H1 (cell line): Measurements from ENCODE around the gene PIK3C2G. TPM values are rescaled to one million over a fixed set of nuclear protein-coding genes. Genes with fewer than 3 reads are reported as not detected.

Experiments used
- CTCF ChIA-PET: fragments of 300-600 bp; sonication (Branson Sonifier 250); formaldehyde crosslinking; loops from one replicate; lab custom pipeline; 2021; ENCODE audit not compliant: partially characterized antibody; lab: Charles Lee
- POLR2A ChIA-PET: fragments of 300-600 bp; sonication (Branson Sonifier 250); formaldehyde crosslinking; loops from one replicate; lab custom pipeline; 2021; ENCODE audit warnings: inconsistent platforms; ENCODE audit not compliant: partially characterized antibody; lab: Charles Lee
- DNase-seq, 2 experiments: peaks; one replicate each; pipeline versions ENCODE4 v3.0.0 to v3.0.0-alpha.2; 2010 to 2022; ENCODE audit warnings: low spot score in 2 of 2, low read depth in 1 of 2, mixed read lengths in 1 of 2
- FAIRE-seq: peaks from 2 replicates; lab custom pipeline; 2011; peaks lifted over from hg19 to GRCh38; lab: Jason Lieb, UNC
- H2AFZ ChIP-seq: 2 replicates; pipeline ENCODE4 v1.8.1; 2012; ENCODE audit warnings: low read length, inconsistent platforms
- H2AK5ac ChIP-seq: 2 replicates; pipeline ENCODE4 v1.6.1; 2013; ENCODE audit warnings: low read depth, low read length
- H2BK120ac ChIP-seq: replicated peaks from 2 replicates; pipeline ENCODE3; 2013; ENCODE audit warnings: low read depth, low read length, inconsistent platforms
- H2BK12ac ChIP-seq: 2 replicates; pipeline ENCODE4 v1.6.1; 2013; ENCODE audit warnings: low read depth, low read length
- H2BK15ac ChIP-seq: 2 replicates; pipeline ENCODE4 v1.6.1; 2013; ENCODE audit warnings: low read length
- H2BK20ac ChIP-seq: 2 replicates; pipeline ENCODE4 v1.6.1; 2013; ENCODE audit warnings: low read length
- H2BK5ac ChIP-seq: 2 replicates; pipeline ENCODE4 v1.6.1; 2013; ENCODE audit warnings: low read depth, low read length
- H3K14ac ChIP-seq: 2 replicates; pipeline ENCODE4 v1.6.1; 2013; ENCODE audit warnings: inconsistent platforms; ENCODE audit not compliant: insufficient read length
- H3K18ac ChIP-seq: 2 replicates; pipeline ENCODE4 v1.6.1; 2013; ENCODE audit warnings: low read length; ENCODE audit errors: extremely low read depth
- H3K23ac ChIP-seq: 2 replicates; pipeline ENCODE4 v1.6.1; 2013; ENCODE audit warnings: inconsistent platforms; ENCODE audit not compliant: insufficient read length
- H3K23me2 ChIP-seq: 2 replicates; pipeline ENCODE4 v1.6.1; 2013; ENCODE audit warnings: low read depth, low read length
- H3K27ac ChIP-seq: 2 replicates; pipeline ENCODE4 v1.6.1; 2011; ENCODE audit warnings: low read depth, low read length, inconsistent platforms
- H3K27me3 ChIP-seq, 4 experiments: replicated peaks in 1 of 4; 1 replicate in 1 of 4; 2 replicates in 3 of 4; pipeline versions ENCODE4 v1.6.1 to v1.8.1; 2011 to 2013; ENCODE audit warnings: low read length in 3 of 4, mild to moderate bottlenecking in 3 of 4, inconsistent platforms in 2 of 4, mixed read lengths in 2 of 4, moderate library complexity in 1 of 4; ENCODE audit not compliant: control insufficient read depth in 3 of 4, insufficient read depth in 3 of 4; ENCODE audit errors: extremely low read depth in 1 of 4
- H3K36me3 ChIP-seq, 4 experiments: 2 replicates each; pipeline versions ENCODE4 v1.6.1 to v1.8.1; 2011 to 2013; ENCODE audit warnings: mild to moderate bottlenecking in 4 of 4, low read length in 3 of 4, moderate library complexity in 2 of 4, control low read depth in 1 of 4, inconsistent platforms in 1 of 4; ENCODE audit not compliant: insufficient read depth in 4 of 4, control insufficient read depth in 2 of 4
- H3K4ac ChIP-seq: replicated peaks from 2 replicates; pipeline ENCODE3; 2013; ENCODE audit warnings: low read length, low read depth, mixed read lengths, inconsistent platforms; ENCODE audit not compliant: insufficient read length
- H3K4me1 ChIP-seq, 4 experiments: replicated peaks in 1 of 4; 1 replicate in 1 of 4; 2 replicates in 3 of 4; pipeline versions ENCODE4 v1.6.1 to v1.8.1; 2011 to 2013; ENCODE audit warnings: low read length in 3 of 4, inconsistent platforms in 2 of 4, mixed read lengths in 1 of 4; ENCODE audit not compliant: insufficient read depth in 4 of 4, control insufficient read depth in 3 of 4
- H3K4me2 ChIP-seq, 2 experiments: 2 replicates each; pipeline versions ENCODE4 v1.6.1 to v1.8.1; 2011 to 2013; ENCODE audit warnings: low read depth in 2 of 2, low read length in 2 of 2, control low read depth in 1 of 2, inconsistent platforms in 1 of 2, mild to moderate bottlenecking in 1 of 2; ENCODE audit not compliant: insufficient read depth in 1 of 2
- H3K4me3 ChIP-seq, 4 experiments: fragments of 200-600, 300-600 bp in 1 of 4; sonication (generic), shearing (Covaris generic), sonication (Bioruptor Twin) in 1 of 4; 2 replicates each; pipeline versions ENCODE4 v1.5.1 to v1.8.1; 2011 to 2016; ENCODE audit warnings: low read length in 4 of 4, low read depth in 3 of 4, control low read depth in 2 of 4, inconsistent platforms in 2 of 4, mild to moderate bottlenecking in 2 of 4, mixed read lengths in 1 of 4, moderate library complexity in 1 of 4; ENCODE audit not compliant: insufficient read depth in 2 of 4; ENCODE audit errors: extremely low read depth in 1 of 4
- H3K56ac ChIP-seq: replicated peaks from 2 replicates; pipeline ENCODE3; 2013; ENCODE audit warnings: low read depth, mild to moderate bottlenecking, mixed read lengths, low read length, inconsistent platforms; ENCODE audit not compliant: insufficient read length
- H3K79me1 ChIP-seq: 2 replicates; pipeline ENCODE4 v1.6.1; 2013; ENCODE audit warnings: low read depth, low read length, control low read depth
- H3K79me2 ChIP-seq, 2 experiments: 2 replicates each; pipeline versions ENCODE4 v1.6.1 to v1.8.1; 2012 to 2013; ENCODE audit warnings: low read length in 2 of 2, mild to moderate bottlenecking in 2 of 2, inconsistent platforms in 1 of 2; ENCODE audit not compliant: insufficient read depth in 2 of 2, control insufficient read depth in 1 of 2
- H3K9ac ChIP-seq, 4 experiments: replicated peaks in 1 of 4; 1 replicate in 1 of 4; 2 replicates in 3 of 4; pipeline versions ENCODE4 v1.6.1 to v1.8.1; 2011 to 2013; ENCODE audit warnings: low read depth in 3 of 4, low read length in 3 of 4, control low read depth in 2 of 4, mild to moderate bottlenecking in 2 of 4, moderate library complexity in 2 of 4, inconsistent platforms in 1 of 4; ENCODE audit errors: extremely low read depth in 1 of 4
- H3K9me3 ChIP-seq, 2 experiments: 2 replicates each; pipeline versions ENCODE4 v1.6.1 to v1.8.1; 2012 to 2013; ENCODE audit warnings: mild to moderate bottlenecking in 2 of 2, moderate library complexity in 2 of 2, control low read depth in 1 of 2, inconsistent platforms in 1 of 2, low read depth in 1 of 2, low read length in 1 of 2, mixed read lengths in 1 of 2; ENCODE audit not compliant: insufficient read depth in 2 of 2
- H4K20me1 ChIP-seq, 2 experiments: replicated peaks in 1 of 2; 2 replicates each; pipeline versions ENCODE3 to v1.8.1; 2011 to 2013; ENCODE audit warnings: inconsistent platforms in 2 of 2, low read length in 2 of 2, mild to moderate bottlenecking in 1 of 2; ENCODE audit not compliant: insufficient read depth in 2 of 2, control insufficient read depth in 1 of 2
- H4K5ac ChIP-seq: 2 replicates; pipeline ENCODE4 v1.6.1; 2013; ENCODE audit warnings: low read length, low read depth, mixed read lengths, inconsistent platforms; ENCODE audit not compliant: insufficient read length
- H4K8ac ChIP-seq: 2 replicates; pipeline ENCODE4 v1.8.0; 2013; ENCODE audit warnings: mild to moderate bottlenecking, moderate library complexity, low read length, inconsistent platforms; ENCODE audit not compliant: insufficient read depth; ENCODE audit errors: extremely low read depth
- H4K91ac ChIP-seq: replicated peaks from 2 replicates; pipeline ENCODE3; 2013; ENCODE audit warnings: low read length, mixed read lengths, inconsistent platforms; ENCODE audit not compliant: insufficient read length
- RAD21 ChIP-seq, 2 experiments: IDR thresholded peaks in 1 of 2; conservative IDR thresholded peaks in 1 of 2; 2 replicates each; pipeline ENCODE4 v1.6.1; 2011; ENCODE audit warnings: low read depth in 2 of 2, low read length in 2 of 2, improper control_type of control experiment in 1 of 2, inconsistent platforms in 1 of 2, mild to moderate bottlenecking in 1 of 2, moderate library complexity in 1 of 2
- WGBS, 2 experiments: shearing (Covaris generic) in 1 of 2; methylation state at CpG; one replicate each; pipeline versions ENCODE4 v1.1.6 to v1.1.7; 2013 to 2015; ENCODE audit warnings: low lambda C conversion rate in 2 of 2, mixed read lengths in 2 of 2, inconsistent platforms in 1 of 2, low coverage in 1 of 2, missing lambda C conversion rate in 1 of 2; ENCODE audit not compliant: insufficient replicate concordance in 2 of 2, insufficient coverage in 1 of 2, insufficient read length in 1 of 2; ENCODE audit errors: extremely low coverage in 1 of 2, missing lambda C conversion rate in 1 of 2; 5-methylcytosine and 5-hydroxymethylcytosine counted together
- polyA plus RNA-seq, 7 experiments: library from polyadenylated mRNA; depleted of rRNA in 3 of 7; stranded (reverse) in 5 of 7; unstranded in 2 of 7; fragments of >200 nt in 5 of 7; fragments of 200-250 nt in 2 of 7; gene quantifications; 1 replicate in 5 of 7; 2 replicates in 1 of 7; 4 replicates in 1 of 7; pipeline versions ENCODE4 v1.2.1 to v1.2.3, GENCODE V29; 2011 to 2013; ENCODE audit warnings: missing spikeins in 2 of 7, mixed read lengths in 2 of 7
- total RNA-seq: library from RNA; stranded (reverse); fragmentation: NEBNext Ultra II Directional; extraction: Animal tissue kit (Norgen Biotek cat#: 25700); gene quantifications from 2 replicates; pipeline ENCODE4 v1.2.1, GENCODE V29; 2021
- TF ChIP-seq, protein P1 (sequence below), 3 experiments: IDR thresholded peaks; 1 replicate in 2 of 3; 2 replicates in 1 of 3; pipeline versions ENCODE4 v1.5.1 to v1.6.1; 2011; ENCODE audit warnings: low read length in 3 of 3, mild to moderate bottlenecking in 3 of 3, inconsistent platforms in 2 of 3, low read depth in 1 of 3, moderate library complexity in 1 of 3; ENCODE audit not compliant: insufficient read depth in 1 of 3; ENCODE audit errors: control extremely low read depth in 1 of 3

Gene PIK3C2G
- total and polyA plus RNA-seq, 2 of the 8 experiments (the other 6 are each of a cell fraction or from before 2014, with no cell fraction given) = not detected

- no peak overlapping the region for H3K23ac ChIP-seq
- no peak overlapping the region for H2BK120ac ChIP-seq
- H3K4ac ChIP-seq = no peak overlapping the region
- H3K9ac ChIP-seq = no peak overlapping the region
- H3K56ac ChIP-seq = no peak overlapping the region
- FAIRE-seq = no peak
- H2BK15ac ChIP-seq = no peak overlapping the region
- no peak overlapping the region for H2AFZ ChIP-seq
- no peaks in the 10 kb centered on the region; the same call in 1 of the 2 replicates for H3K23me2 ChIP-seq
- H3K4me2 ChIP-seq = no peak overlapping the region
- TF ChIP-seq, protein P1, sequence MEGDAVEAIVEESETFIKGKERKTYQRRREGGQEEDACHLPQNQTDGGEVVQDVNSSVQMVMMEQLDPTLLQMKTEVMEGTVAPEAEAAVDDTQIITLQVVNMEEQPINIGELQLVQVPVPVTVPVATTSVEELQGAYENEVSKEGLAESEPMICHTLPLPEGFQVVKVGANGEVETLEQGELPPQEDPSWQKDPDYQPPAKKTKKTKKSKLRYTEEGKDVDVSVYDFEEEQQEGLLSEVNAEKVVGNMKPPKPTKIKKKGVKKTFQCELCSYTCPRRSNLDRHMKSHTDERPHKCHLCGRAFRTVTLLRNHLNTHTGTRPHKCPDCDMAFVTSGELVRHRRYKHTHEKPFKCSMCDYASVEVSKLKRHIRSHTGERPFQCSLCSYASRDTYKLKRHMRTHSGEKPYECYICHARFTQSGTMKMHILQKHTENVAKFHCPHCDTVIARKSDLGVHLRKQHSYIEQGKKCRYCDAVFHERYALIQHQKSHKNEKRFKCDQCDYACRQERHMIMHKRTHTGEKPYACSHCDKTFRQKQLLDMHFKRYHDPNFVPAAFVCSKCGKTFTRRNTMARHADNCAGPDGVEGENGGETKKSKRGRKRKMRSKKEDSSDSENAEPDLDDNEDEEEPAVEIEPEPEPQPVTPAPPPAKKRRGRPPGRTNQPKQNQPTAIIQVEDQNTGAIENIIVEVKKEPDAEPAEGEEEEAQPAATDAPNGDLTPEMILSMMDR (IDR thresholded peaks at IDR 0.05; ENCODE audit: control extremely low read depth in 1 of 3, insufficient read depth in 1 of 3, low read depth in 1 of 3, low read length in 3 of 3) = no peak
- peak; percentile 14 to 27; a peak in 2 of 4 replicates for TF ChIP-seq RAD21 (IDR thresholded peaks at IDR 0.05 in 1 of 2, conservative IDR thresholded peaks at IDR 0.05 in 1 of 2; ENCODE audit: low read depth in 2 of 2, low read length in 2 of 2)
- no peaks in the 10 kb centered on the region for H3K9me3 ChIP-seq
- no peak overlapping the region for H2AK5ac ChIP-seq
- peaks cover 0 to 3% (median 0%) of the 10 kb centered on the region in 4 experiments; a peak in 1 of 7 replicates for H3K4me1 ChIP-seq
- no peaks in the 10 kb centered on the region for H3K27me3 ChIP-seq
- no peak overlapping the region for H4K91ac ChIP-seq
- H4K8ac ChIP-seq = no peak overlapping the region
- no peak overlapping the region for H3K14ac ChIP-seq
- no peak overlapping the region for H2BK20ac ChIP-seq
- H3K36me3 ChIP-seq = no peaks in the 10 kb centered on the region
- no peak for DNase-seq
- H4K20me1 ChIP-seq = no peaks in the 10 kb centered on the region
- ChIA-PET CTCF (interaction anchor here (0.8 to 2.6 kb wide), 5 partner anchors 10 to 122 kb away, joined by 3 to 7 read pairs (median 5); no protein-coding TSS in a partner anchor), POLR2A (no interaction called here)
- H3K79me1 ChIP-seq = no peaks in the 10 kb centered on the region
- H3K4me3 ChIP-seq = no peak overlapping the region
- no peak overlapping the region for H2BK12ac ChIP-seq
- H3K18ac ChIP-seq = no peak overlapping the region
- H4K5ac ChIP-seq = no peak overlapping the region
- H3K27ac ChIP-seq = no peak overlapping the region
- WGBS, 2 experiments = 89% methylated on average over 5 of the region's 5 CpGs; no CpG with 5 or more reads in 1 of the 2 experiments
- H3K79me2 ChIP-seq = no peaks in the 10 kb centered on the region
- H2BK5ac ChIP-seq = no peak overlapping the region
Observed at GRCh38 chr12:18552829-18553228, 291.5 kb downstream of the PIK3C2G start.
